Measurements from ENCODE around the gene ELK4.
A peak's percentile ranks its signal among the peaks of the same experiment; 100 is the strongest.
"Not testable (repeated sequence)": the region's sequence is repeated elsewhere in the genome, so short reads cannot be mapped to it uniquely, and the experiment has no call there.

The ELK4 gene

DNA sequence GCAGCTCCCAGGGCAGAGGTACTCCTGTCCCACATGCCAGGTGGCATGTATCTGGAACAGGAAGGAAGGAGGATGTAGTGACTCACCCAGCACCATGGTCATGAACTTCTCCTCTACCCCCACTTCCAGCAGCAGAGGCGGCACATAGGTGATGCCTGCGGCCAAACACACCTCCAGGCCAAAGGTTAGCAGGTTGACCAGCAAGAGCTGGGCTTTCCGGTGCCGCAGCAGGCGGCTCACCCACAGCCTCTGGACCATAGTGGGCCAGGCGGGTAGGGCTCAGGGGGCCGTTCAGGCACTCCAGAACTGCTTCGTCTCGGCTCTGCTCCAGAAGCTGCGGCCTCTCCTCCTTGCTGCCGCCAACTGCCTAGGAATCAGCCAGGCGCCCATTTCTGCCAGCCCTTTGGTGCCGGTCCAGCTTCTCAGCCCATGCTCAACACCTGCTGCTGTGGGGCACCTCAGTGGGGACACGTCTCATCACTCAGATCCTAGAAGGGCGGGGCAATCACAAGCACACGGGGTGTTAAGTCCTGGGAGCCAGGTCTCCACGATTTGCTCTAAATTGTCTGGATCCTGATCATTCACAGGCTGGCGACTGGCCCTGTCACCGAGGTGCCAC lies 32.7 kb upstream of the ELK4 start:
- no peak for DNase-seq (ENCODE audit: low read depth in 2 of 2)

DNA sequence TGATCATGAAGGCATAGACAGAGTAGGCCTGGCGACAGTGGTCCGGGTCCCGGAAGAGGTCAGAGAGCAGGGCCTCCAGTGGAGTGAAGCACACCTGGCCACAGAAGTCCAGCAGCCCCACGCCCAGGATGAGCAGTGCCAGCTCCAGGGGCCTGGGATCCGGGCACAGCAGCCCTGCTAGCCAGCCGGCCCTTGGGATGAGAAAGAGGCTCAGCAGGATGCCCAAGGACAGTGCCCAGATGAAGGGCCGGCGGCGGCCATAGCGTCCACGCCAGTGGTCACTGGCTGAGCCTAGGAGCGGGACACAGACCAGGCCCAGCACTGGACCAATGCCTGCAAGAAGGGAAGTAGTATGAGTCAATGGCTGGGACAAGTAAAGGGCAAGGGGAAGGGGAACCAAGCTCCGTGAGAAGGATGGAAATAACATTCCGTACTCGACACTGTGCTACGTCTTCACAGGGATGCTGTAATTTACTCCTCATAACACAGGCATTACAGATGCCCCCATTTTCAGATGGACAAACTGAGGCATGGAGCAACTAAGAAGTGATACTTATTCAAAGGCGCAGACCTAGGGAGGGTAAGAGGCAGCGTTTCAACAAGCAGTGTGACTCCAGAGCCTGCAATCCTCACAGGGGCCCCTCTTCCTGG lies 31.6 kb upstream of the ELK4 start:
- no peak for DNase-seq (ENCODE audit: low read depth in 2 of 2)

DNA sequence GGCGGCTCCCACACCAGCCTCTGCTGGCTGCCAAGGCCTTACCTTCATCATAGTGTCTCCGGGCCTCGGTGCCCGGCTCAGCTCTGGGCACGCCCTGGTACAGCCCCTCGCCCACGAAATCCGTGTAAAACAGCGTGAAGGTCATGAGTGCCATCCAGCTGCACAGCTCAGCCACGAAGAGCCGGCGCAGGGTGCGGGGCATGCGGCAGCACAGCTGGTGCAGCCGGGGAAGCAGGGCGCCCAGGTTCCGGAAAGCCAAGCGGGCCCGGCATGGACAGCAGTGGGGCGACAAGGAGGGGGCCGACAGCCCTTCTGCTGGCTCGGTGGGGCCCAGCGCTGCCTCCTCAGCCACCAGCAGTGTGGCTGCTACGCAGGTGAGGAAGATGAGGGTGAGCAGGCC lies 31.0 kb upstream of the ELK4 start:
- DNase-seq (ENCODE audit: low read depth in 2 of 2), result no peak

DNA sequence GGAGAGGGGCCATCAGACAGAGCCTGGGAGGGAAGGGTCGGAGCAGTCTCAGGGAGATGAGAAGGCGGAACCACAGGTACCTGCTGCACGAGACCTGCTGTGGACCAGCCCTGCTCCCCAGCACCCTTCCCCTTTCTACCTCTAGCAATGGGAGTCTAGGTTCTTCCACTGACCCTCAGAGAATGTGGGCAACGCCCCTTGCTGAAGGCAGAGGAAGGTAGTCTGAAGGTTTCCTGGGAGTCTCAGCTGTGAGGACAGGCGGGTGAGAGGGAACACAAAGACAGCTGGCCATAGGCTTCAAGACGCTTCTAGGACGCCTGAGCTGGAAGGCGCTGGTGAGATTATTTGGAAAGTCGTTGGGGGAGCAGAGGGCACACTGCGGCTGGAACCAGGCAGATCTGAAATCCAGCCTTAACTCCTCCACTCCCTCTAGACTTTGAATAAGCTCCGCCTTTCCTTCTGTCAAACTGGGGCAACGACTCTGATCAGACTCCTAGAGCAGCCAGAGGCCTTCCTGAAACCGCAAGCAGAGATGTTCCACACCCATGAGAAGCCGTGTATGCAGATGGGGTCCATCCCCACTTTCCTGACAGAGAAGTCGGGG lies 30.4 kb upstream of the ELK4 start:
- DNase-seq (ENCODE audit: low read depth in 2 of 2), result no peak

DNA sequence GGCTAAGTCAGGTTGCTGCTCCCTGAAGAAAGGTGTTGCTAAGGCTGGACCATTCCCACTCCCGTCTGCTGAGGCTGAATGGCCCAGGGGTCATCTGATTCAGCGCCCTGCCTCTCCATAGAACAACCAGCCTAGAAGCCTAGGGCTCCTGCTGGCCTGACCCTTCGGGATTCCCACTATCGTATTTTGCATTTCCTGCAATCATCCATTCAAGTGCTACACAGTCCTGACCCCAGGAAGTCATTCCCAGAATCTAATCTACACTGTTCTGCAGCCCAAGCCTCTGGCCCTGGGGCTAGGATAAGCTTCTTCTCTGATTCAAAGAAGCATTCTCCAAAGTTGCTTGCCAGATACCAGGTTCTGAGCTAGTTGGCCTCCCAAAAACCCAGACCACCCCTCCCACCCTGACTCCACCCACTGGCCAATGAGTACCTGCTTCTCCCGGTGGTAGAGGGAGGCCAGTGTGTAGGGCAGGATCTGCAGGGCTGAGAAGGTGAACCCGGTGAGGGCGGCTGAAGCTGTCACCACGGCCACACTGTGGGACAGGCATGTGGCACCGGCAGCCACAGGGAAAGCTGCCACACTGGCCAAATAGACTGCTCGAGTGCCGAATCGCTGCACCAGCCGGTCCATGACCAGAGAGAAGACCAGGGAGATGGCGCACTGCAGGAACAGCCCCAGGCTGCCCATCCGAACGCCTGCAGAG lies 29.8 kb upstream of the ELK4 start:
- DNase-seq (ENCODE audit: low read depth in 2 of 2), result no peak

DNA sequence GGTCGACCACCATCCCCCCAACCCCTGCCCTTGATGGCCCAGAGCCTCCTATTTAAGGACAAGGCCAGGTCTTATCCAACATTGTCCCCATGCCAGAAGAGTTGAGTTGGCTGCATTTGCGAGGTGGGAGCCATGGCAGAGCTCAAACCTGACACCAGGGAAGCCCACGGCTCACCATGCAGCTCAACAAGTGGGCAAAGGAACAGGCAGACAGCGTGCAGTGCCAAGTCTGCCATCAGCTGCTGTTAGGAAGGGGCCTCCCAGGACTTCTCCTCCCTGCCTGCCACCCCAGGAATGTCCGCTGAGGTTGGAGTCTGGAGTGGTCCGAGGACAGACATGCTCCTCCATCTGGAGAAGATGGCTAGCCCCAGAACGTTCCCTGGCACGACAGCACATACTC lies 28.6 kb upstream of the ELK4 start:
- no peak for DNase-seq (ENCODE audit: low read depth in 2 of 2)

DNA sequence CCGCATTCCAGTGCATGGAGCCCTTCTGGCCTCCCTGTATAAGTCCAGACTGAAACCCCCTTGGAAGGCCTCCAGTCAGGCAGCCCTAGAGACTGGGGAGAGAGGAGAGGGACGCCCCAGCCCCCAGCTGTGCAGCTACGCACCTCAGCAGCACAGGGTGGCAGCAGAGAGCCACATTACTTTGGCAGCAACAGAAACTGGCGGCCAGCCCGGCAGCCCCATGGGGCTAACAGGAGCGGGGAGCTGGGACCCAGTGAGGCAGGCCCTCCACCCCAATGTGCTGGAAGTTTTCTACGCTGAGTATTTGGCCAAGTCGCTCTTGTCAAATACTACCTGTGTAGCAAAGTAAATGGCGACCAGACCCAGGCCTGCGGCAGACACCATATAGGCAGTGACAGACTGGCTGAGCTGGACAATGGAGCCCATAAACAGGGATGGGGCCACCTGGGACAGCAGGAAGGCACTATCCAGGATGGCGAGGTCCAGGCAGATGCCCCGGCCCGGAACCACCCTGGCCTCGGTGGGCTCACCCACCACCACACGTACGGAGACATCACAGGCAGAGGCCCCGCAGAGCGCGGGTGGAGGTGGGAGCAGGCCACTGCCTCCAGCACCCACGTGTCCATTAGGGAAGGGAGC lies 27.3 kb upstream of the ELK4 start:
- DNase-seq (ENCODE audit: low read depth in 2 of 2), result peak; percentile 24 to 34

DNA sequence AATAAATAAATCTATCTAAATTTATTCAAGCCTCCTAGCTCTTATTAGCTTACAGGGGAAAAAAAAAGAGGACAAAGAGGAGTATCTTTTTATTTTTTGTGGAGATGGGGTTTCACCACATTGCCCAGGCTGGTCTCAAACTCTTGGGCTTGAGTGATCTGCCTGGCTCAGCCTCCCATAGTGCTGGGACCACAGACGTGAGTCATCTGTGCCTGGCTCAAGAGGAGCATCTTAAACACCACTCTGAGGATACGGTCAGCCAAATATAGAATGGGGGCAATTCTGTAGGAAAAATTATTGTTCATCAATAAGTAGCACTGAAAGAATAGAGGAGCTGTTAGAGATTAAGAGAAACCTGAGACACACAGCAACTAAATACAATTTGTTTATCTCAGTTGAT lies 24.4 kb upstream of the ELK4 start:
- no peak for DNase-seq (ENCODE audit: low read depth in 2 of 2)

DNA sequence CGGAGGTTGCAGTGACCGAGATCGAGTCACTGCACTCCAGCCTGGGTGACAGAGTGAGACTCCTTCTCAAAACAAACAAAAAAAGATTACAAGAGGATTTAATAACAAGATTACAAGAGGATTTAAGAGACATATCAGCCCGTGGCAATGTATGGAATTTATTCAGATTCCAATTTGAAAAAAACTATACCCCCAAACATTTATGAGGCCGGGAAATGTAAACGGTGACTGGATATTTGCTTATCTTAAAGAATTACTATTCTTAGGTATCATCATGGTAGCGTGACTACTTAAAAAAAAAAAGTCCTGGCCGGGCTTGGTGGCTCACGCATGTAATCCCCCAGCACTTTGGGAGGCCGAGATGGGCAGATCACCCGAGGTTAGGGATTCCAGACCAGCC lies 21.2 kb upstream of the ELK4 start:
- no peak for DNase-seq (ENCODE audit: low read depth in 2 of 2)

DNA sequence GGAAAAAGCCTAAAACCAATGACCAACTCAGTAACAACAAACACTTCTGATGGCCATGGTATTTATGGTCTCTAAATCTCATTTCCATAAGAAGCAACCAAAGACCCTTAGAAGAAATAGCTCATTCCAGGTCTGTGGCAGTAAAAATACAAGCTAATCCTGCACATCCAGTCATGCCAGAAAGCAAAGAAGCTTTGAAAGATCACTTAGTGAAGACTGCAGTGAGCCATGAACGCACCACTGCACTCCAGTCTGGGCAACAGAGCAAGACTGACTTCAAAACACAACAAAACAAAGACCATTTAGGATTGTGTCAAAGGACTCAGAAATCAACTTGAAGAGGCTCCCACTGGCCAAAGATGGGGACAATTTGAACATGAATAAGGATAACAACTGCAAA lies 18.4 kb upstream of the ELK4 start:
- DNase-seq (ENCODE audit: low read depth in 2 of 2), result no peak

DNA sequence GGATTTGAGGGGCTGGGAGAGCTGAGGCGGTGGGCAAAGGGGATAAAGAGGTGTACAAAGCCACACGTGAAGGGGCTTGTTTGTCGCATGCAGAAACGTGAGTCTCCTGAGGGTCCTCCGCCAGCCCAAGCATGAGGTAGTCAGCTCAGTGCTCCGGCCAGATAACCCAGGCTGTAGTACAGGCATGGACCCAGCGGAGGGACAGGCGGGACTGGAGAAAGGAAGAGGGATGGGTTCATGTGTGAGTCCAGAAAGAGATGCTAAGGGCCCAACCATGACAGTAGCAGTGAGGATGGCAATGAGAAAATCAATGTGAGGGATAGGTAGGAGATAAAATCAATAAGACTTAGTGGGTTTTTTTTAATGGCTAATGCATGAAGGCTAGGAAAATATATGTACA lies 13.7 kb upstream of the ELK4 start:
- DNase-seq (ENCODE audit: low read depth in 2 of 2), result no peak

DNA sequence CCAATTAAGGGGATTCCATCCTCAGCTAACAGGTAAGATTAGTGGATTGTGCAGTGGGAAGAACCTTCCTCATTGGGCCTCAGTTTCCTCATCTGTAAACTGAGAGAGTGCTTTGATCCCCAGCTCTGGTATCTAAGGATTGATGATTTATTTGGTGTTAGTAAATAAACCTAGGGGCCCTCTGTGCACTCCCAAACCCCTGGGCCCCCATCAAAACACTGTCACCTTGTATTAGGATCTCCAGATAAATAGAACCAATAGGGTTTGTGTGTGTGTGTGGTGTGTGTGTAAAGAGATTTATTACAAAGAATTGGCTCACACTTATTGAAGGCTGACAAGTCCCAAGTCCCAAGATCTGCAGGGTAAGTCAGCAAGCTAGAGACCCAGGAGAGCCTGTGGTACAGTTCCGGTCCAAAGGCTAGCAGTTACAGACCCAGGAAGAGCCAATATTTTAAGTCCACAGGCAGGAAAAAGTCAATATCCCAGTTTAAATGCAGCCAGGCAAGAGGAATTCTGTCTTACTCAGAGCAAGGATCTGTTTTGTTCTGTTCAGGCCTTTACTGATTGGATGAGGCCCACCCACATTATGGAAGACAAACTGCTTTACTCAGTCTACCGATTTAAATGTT lies 11.0 kb upstream of the ELK4 start:
- DNase-seq (ENCODE audit: low read depth in 2 of 2), result no peak

DNA sequence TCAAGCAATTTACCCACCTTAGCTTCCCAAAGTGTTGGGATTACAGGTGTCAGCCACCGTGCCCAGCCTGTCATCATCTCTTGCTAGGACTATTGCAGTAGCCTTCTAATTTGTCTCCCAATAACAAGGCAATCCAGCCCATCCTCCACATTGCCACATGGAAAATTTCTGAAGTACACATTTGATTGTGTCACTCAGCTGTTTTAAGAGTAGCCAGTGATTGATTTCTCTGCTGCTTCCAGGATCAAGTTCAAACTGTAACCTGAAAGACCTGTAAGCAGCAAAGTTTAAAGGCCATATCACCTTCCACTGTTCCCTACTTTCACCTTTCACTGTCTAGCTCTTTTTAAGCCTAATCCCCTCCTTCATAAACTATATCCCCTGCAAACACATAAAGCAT lies 7.8 kb upstream of the ELK4 start:
- DNase-seq (ENCODE audit: low read depth in 2 of 2), result no peak

DNA sequence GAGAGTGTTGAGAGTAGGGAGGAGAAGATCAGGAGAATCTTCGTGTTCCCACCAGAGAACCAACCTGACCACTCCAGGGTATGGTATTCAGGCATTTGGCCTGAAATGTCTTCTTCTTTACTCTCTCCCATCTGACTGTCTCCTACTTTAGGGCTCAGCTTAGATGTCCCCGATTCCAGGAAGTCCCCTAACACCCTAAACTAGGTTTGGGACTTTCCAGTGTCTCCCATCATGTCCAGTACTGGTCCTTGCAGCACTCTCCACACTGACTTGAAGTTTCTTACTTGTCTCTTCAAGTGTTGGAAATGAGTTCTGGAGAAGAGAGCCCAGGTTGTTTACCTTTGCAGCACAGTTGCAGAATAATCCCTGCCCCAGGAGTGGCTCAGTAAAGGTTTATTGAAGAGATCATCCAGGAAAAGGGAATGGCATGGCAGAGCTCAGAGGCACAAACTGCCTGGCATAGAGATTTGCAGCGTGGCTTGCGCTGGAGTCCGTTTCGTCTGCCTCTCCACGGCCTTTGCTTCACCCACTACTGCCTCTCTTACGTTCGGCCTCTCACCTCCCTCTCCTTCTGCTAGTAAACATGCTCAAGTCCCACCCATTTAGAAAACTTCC lies 6.2 kb upstream of the ELK4 start:
- DNase-seq (ENCODE audit: low read depth in 2 of 2), result no peak

DNA sequence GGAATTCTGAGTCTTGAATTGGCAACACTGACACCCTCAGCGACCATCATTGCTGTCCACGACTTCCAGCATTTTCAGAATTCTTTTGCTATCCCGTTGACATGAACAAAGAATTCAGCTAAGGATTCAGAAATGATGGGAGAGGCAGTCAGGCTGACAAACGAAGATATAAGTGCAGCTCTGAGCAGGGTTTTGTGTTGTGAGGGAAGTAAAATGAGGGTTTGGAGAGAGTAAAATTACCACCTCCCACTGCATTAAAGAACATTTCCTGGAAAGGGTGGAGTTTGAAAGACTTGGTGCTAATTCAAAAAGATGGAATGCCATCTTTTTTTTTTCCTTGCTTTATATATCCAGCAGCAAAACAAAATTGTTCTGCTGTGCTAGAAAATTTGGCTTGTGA lies 4.9 kb upstream of the ELK4 start:
- DNase-seq (ENCODE audit: low read depth in 2 of 2), result no peak

DNA sequence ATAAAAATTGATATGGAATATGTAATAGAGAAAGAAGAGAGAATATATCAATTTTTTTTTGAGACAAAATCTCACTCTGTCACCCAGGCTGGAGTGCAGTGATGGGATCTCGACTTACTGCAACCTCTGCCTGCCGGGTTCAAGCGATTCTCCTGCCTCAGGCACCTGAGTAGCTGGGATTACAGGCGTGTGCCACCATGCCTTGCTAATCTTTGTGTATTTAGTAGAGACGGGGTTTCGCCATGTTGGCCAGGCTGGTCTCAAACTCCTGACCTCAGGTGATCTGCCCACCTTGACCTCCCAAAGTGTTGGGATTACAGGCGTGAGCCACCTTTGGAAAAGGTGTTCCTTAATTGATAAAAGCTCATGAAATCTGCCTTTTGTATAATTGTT lies 4.3 kb upstream of the ELK4 start:
- DNase-seq (ENCODE audit: low read depth in 2 of 2), result not testable (repeated sequence)

DNA sequence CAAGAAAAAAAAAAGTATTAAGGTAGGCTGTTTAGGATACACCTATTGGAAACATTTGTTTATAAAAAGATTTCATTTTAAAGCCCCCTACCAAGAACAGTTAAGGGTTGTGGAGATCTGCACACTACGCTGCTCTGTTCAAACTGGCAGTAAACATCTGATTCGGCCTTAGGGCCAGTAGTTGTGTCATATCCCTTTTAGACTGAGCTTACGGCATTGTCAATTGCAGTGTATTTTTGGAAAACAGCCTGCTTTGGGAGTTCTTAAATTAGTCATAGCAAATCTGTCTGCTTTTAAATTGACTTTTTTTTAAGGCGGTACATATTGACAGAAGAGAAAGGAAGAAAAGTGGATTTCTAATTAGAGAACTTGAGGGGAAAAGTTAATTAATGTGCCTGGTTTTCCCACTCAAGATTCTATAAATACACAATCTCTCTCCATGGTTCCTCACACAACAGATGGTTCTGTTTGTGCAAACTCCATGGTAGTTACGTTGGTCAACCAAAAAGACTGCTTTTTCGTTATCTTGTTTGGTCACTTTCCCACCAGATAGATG lies 1.7 kb upstream of the ELK4 start:
- DNase-seq (ENCODE audit: low read depth in 2 of 2), result no peak

DNA sequence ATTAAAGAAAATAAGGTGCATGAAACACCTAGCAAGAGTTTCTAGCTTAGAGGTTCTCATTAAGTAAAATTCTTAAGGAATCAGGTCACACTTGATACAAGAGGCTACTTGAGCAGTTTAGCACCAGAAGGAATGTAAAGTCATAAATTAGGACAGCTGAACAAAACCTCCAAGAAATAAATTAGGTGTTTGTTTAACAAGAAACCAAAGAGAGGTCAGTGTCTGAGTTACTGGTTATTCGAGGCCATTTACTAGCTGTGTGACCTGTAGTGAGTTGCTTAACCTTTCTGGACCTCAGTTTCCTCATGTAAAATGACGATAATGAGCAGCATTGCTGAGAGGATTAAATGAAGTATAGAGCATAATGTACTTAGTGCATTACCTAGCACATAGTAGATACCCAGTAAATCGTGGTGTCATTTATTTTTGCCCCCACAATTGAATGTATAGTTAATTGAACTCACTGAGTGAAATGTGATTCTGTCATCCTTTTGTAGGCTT lies 908 bp upstream of the ELK4 start:
- DNase-seq (ENCODE audit: low read depth in 2 of 2), result no peak

DNA sequence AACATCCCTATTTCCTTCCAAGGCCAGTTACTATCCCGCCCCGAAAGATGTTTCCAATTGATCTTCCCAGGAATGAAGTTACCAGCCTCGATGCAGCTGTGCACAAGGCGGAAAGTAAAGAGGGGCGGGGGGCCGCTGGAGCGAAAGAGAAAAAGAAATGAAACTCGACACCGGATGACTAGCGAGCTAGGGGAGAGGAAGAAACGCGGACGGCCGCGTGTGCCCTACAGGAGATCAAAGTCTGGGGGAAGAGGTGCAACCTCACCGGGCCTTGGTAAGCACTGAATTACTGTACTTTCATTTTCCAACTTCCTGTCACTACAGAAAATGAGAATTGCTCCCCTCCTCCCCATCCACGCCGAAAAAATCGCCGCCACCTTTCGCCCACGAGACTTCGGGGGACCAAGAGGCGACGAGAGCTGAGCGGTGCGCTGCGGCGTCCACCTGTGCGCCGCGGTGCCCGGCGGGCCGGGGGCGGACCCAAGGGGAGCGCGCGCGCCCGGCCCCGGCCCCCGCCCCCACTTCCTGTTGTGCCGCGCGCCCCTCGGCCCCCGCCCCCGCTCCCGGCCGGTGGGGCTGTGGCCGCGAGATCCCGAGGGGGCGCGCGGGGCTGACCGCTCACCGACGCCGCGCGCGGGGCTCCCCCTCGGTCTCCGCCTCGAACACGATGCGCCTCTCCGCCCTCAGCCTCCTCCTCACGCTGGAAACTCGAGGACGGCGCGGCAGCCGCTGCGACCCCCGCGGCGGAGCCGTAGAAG lies 622 bp downstream of the ELK4 start:
- peak; percentile 42 to 54 for DNase-seq (ENCODE audit: low read depth in 2 of 2)

DNA sequence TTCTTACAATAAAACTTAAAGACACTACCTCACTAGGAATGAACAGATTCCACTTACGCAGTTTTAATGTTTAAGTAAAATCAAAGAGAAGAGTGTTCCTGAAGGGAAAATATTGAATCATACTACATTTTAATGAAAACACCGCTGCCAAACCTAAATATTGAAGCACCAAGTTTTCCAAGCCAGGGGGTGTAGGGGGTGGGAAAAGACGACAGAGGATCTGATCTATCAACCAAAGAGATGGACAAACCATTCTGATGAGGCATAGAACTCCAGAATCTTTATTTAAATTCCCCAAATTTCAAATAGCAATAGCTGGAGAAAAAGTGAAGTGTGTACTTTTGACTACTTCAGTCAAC lies 1.2 kb downstream of the ELK4 start:
- no peak for DNase-seq (ENCODE audit: low read depth in 2 of 2)

Data from fibroblast of skin of left quadriceps (primary cell).